CD4-positive, alpha-beta T cell (primary cell): ENCODE data around the gene SFXN5. TPM values are rescaled to one million over a fixed set of nuclear protein-coding genes. Genes with fewer than 3 reads are reported as not detected.
A peak's percentile ranks its signal among the peaks of the same experiment; 100 is the strongest.

Experiments used
- ATAC-seq: fragments of 200-7000 bp; cut with Tn5 transposase; one replicate; pipeline ENCODE4 v1.10.0; 2022; ENCODE audit warnings: mild to moderate bottlenecking; ENCODE audit not compliant: poor library complexity
- CTCF ChIA-PET: fragments of 350-600 bp; sonication (Branson Sonifier 250); formaldehyde crosslinking; loops from one replicate; lab custom pipeline; 2021; ENCODE audit warnings: antibody characterized with exemption, inconsistent platforms; lab: Charles Lee
- POLR2A ChIA-PET: fragments of 350-600 bp; sonication (Branson Sonifier 250); formaldehyde crosslinking; loops from one replicate; lab custom pipeline; 2021; ENCODE audit warnings: antibody characterized with exemption, inconsistent platforms; lab: Charles Lee
- DNase-seq, 14 experiments: peaks; one replicate each; pipeline ENCODE4 v3.0.0-alpha.2; 2013 to 2020; ENCODE audit warnings: mixed read lengths in 2 of 14
- H3K27ac ChIP-seq, 2 donors: one replicate each; pipeline versions ENCODE4 v1.5.1 to v1.7.0; 2013; ENCODE audit warnings: low read length in 2 of 2, low read depth in 1 of 2, mild to moderate bottlenecking in 1 of 2
- H3K27me3 ChIP-seq, 2 experiments: 1 replicate in 1 of 2; 2 replicates in 1 of 2; pipeline versions ENCODE4 v1.6.1 to v1.7.0; 2013; ENCODE audit warnings: low read length in 2 of 2, control low read depth in 1 of 2, mild to moderate bottlenecking in 1 of 2, moderate library complexity in 1 of 2; ENCODE audit not compliant: insufficient read depth in 2 of 2, control insufficient read depth in 1 of 2
- H3K36me3 ChIP-seq: one replicate; pipeline ENCODE4 v1.6.1; 2013; ENCODE audit warnings: low read length, control low read depth; ENCODE audit not compliant: insufficient read depth
- H3K4me1 ChIP-seq: one replicate; pipeline ENCODE4 v1.6.1; 2013; ENCODE audit warnings: low read length, control low read depth; ENCODE audit not compliant: insufficient read depth
- H3K4me3 ChIP-seq: one replicate; pipeline ENCODE4 v1.5.1; 2013; ENCODE audit warnings: mild to moderate bottlenecking, low read length, moderate library complexity
- H3K9me3 ChIP-seq, 2 experiments: 1 replicate in 1 of 2; 2 replicates in 1 of 2; pipeline versions ENCODE4 v1.6.1 to v1.7.0; 2013; ENCODE audit warnings: low read length in 2 of 2, mild to moderate bottlenecking in 2 of 2, control low read depth in 1 of 2, moderate library complexity in 1 of 2; ENCODE audit not compliant: control insufficient read depth in 1 of 2, insufficient read depth in 1 of 2
- H3K27ac Mint-ChIP-seq: one replicate; pipeline ENCODE4 v1.8.0; 2020; ENCODE audit warnings: mixed read lengths
- H3K27me3 Mint-ChIP-seq: one replicate; pipeline ENCODE4 v1.8.0; 2021; ENCODE audit warnings: mixed read lengths
- H3K36me3 Mint-ChIP-seq: one replicate; pipeline ENCODE4 v1.8.0; 2021; ENCODE audit warnings: low read depth, mixed read lengths
- H3K4me1 Mint-ChIP-seq: one replicate; pipeline ENCODE4 v1.8.0; 2021; ENCODE audit warnings: low read depth, mixed read lengths
- H3K4me3 Mint-ChIP-seq: one replicate; pipeline ENCODE4 v1.8.0; 2020; ENCODE audit warnings: mild to moderate bottlenecking, mixed read lengths
- H3K9me3 Mint-ChIP-seq: one replicate; pipeline ENCODE4 v1.8.0; 2020; ENCODE audit warnings: mixed read lengths
- CTCF ChIP-seq: fragments of 200-600 bp; IDR thresholded peaks from one replicate; pipeline ENCODE4 v1.8.0; 2022; ENCODE audit warnings: antibody characterized with exemption, mild to moderate bottlenecking
- intact Hi-C, 2 experiments: fragments of 100-400 bp; cut with DNase I in 1 of 2; cut with micrococcal nuclease in 1 of 2; formaldehyde crosslinking; loops; one replicate each; pipeline versions ENCODE4 v1.15.1 to v1.9.0; 2023 to 2025; cut with DNase I, micrococcal nuclease
- total RNA-seq, 174 experiments: library from RNA in 2 of 174; stranded (reverse) in 2 of 174; gene quantifications; one replicate each; pipeline ENCODE4 v1.2.3 and lab custom pipeline; 2021 to 2026

The SFXN5 gene
- total RNA-seq, 2 experiments from 2014 or later = 5.1 to 5.4 TPM

GRCh38 chr2:73077424-73077795 is 5.9 kb upstream of the SFXN5 start:
- no peak for DNase-seq
- Mint-ChIP-seq H3K9me3 (no peaks in the 10 kb centered on the region), H3K27me3 (no peaks in the 10 kb centered on the region), H3K36me3 (no peaks in the 10 kb centered on the region), H3K4me3 (no peak overlapping the region), H3K27ac (no peak overlapping the region), H3K4me1 (peaks cover 7% of the 10 kb centered on the region)
- Histone ChIP-seq H3K9me3 (no peaks in the 10 kb centered on the region), H3K27me3 (no peaks in the 10 kb centered on the region), H3K4me1 (no peaks in the 10 kb centered on the region), H3K4me3 (no peak overlapping the region), H3K36me3 (peaks cover 2% of the 10 kb centered on the region), H3K27ac (no peak overlapping the region)
- intact Hi-C loops = loop anchor here in 1 of 2 experiments (10.0 kb wide), 1 partner anchor 307 kb away; the partner anchor contains the start of gene ALMS1
- ChIA-PET CTCF (no interaction called here), POLR2A (no interaction called here)
- TF ChIP-seq CTCF = no peak
- no peak for ATAC-seq

DNA sequence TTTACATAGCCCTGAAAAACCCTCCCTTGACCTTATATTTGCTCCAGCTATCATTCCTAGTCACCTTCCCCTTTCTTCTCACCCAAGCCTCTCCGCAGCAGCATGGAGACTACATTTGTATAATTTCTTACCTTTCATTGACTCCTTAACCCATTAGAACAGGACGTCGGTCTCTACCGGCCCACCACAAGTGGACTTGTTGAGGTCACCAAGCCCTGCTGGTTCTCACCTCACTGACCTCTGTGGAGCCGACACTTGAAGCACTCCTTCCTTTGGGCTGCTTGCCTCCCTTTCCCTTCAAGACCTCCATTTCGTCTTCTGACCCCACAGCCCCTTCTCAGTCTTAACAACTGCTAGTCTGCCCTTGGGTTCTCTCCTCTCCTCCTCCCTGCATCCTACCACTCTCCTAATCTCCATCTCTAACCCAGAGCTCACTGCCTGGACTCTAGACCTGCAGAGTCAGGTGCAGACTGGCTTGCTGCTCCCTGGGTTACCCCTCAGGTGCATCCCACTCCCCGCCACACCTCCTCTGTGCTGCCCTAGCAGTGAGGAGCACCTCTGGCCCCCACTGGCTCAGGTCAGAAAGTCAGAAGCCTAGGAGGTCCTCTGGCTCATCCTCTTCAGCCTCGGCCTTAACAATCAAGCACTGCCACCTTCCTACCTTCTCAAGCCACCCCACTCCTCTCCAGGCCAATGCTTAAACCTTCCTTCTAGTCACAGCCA is 5.3 kb upstream of the SFXN5 start:
- peak overlapping the region; percentile 40 for H3K4me3 Mint-ChIP-seq
- Histone ChIP-seq H3K4me1 (peaks cover 4% of the 10 kb centered on the region), H3K4me3 (no peak overlapping the region), H3K9me3 (no peaks in the 10 kb centered on the region), H3K27me3 (no peaks in the 10 kb centered on the region), H3K36me3 (peaks cover 2% of the 10 kb centered on the region), H3K27ac (no peak overlapping the region)
- no peak for DNase-seq
- intact Hi-C loops = loop anchor here in 1 of 2 experiments (10.0 kb wide), 1 partner anchor 308 kb away; the partner anchor contains the start of gene ALMS1
- H3K27ac Mint-ChIP-seq = no peak overlapping the region
- ChIA-PET POLR2A (no interaction called here), CTCF (no interaction called here)
- no peak for ATAC-seq
- H3K9me3 Mint-ChIP-seq = no peaks in the 10 kb centered on the region
- H3K4me1 Mint-ChIP-seq = peaks cover 13% of the 10 kb centered on the region
- no peaks in the 10 kb centered on the region for H3K27me3 Mint-ChIP-seq
- peaks cover 4% of the 10 kb centered on the region for H3K36me3 Mint-ChIP-seq
- TF ChIP-seq CTCF = no peak

DNA sequence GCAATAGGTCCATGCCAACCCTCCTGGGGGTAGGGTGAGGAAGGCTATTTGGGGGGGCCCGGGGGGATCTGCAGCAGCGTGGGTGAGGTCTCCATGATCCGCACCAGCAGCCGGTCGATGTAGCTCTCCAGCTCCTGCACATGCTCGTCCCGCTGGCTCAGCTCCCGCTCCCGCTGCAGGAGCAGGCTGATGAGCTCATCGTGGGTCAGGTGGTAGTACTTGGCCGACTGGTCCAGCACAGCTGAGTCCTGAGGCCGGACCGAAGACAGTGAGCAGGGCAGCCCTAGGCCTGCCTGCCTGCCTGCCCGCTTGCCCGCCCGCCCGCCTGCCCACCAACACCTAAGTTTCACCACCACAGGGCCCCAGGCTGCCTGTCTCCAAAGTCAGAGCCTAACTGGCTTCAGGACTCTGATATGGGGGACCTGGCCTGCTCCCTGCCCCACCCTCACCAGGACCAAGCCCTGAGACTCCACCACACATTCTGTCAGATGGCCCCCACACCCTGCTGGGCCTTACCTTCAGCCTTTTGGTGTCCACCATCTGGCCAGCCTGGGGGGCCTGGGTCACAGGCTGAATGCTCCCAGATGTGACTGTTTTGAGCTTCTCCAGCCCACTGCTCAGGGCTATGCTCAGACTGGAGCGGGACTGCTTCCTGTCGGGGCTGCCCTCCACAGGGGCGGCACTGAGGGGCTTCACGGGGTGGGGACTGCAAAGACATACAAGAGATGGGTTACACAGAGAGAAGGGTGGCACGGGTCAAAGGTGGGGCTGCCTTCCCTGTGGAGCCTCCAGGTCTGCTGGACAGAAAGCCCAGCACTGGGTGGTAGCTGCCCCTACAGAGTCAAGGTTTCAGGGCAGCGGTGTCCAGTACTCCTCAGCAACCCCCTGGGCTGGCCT is 4.2 kb upstream of the SFXN5 start:
- Histone ChIP-seq H3K4me1 (peaks cover 8% of the 10 kb centered on the region), H3K27me3 (no peaks in the 10 kb centered on the region), H3K27ac (no peak overlapping the region), H3K4me3 (no peak overlapping the region), H3K36me3 (peaks cover 2% of the 10 kb centered on the region), H3K9me3 (no peaks in the 10 kb centered on the region)
- Mint-ChIP-seq H3K36me3 (peaks cover 4% of the 10 kb centered on the region), H3K27ac (no peak overlapping the region), H3K27me3 (no peaks in the 10 kb centered on the region), H3K9me3 (no peaks in the 10 kb centered on the region), H3K4me1 (peaks cover 18% of the 10 kb centered on the region), H3K4me3 (no peak overlapping the region)
- CTCF ChIA-PET = no interaction called here
- no peak for TF ChIP-seq CTCF
- ATAC-seq (no peak), DNase-seq (no peak)
- intact Hi-C loops = loop anchor here in 1 of 2 experiments (10.0 kb wide), 1 partner anchor 309 kb away; the partner anchor contains the start of gene ALMS1
- POLR2A ChIA-PET = no interaction called here
